H1 (cell line): ENCODE data around the gene ATPAF1. TPM values are rescaled to one million over a fixed set of nuclear protein-coding genes. Genes with fewer than 3 reads are reported as not detected.
A peak's percentile ranks its signal among the peaks of the same experiment; 100 is the strongest.

ENCODE experiments used
- CTCF ChIA-PET: fragments of 300-600 bp; sonication (Branson Sonifier 250); formaldehyde crosslinking; loops from one replicate; lab custom pipeline; 2021; ENCODE audit not compliant: partially characterized antibody; lab: Charles Lee
- POLR2A ChIA-PET: fragments of 300-600 bp; sonication (Branson Sonifier 250); formaldehyde crosslinking; loops from one replicate; lab custom pipeline; 2021; ENCODE audit warnings: inconsistent platforms; ENCODE audit not compliant: partially characterized antibody; lab: Charles Lee
- DNase-seq, 2 experiments: peaks; one replicate each; pipeline versions ENCODE4 v3.0.0 to v3.0.0-alpha.2; 2010 to 2022; ENCODE audit warnings: low spot score in 2 of 2, low read depth in 1 of 2, mixed read lengths in 1 of 2
- FAIRE-seq: peaks from 2 replicates; lab custom pipeline; 2011; peaks lifted over from hg19 to GRCh38; lab: Jason Lieb, UNC
- H2AFZ ChIP-seq: 2 replicates; pipeline ENCODE4 v1.8.1; 2012; ENCODE audit warnings: low read length, inconsistent platforms
- H2AK5ac ChIP-seq: 2 replicates; pipeline ENCODE4 v1.6.1; 2013; ENCODE audit warnings: low read depth, low read length
- H2BK120ac ChIP-seq: replicated peaks from 2 replicates; pipeline ENCODE3; 2013; ENCODE audit warnings: low read depth, low read length, inconsistent platforms
- H2BK12ac ChIP-seq: 2 replicates; pipeline ENCODE4 v1.6.1; 2013; ENCODE audit warnings: low read depth, low read length
- H2BK15ac ChIP-seq: 2 replicates; pipeline ENCODE4 v1.6.1; 2013; ENCODE audit warnings: low read length
- H2BK20ac ChIP-seq: 2 replicates; pipeline ENCODE4 v1.6.1; 2013; ENCODE audit warnings: low read length
- H2BK5ac ChIP-seq: 2 replicates; pipeline ENCODE4 v1.6.1; 2013; ENCODE audit warnings: low read depth, low read length
- H3K14ac ChIP-seq: 2 replicates; pipeline ENCODE4 v1.6.1; 2013; ENCODE audit warnings: inconsistent platforms; ENCODE audit not compliant: insufficient read length
- H3K18ac ChIP-seq: 2 replicates; pipeline ENCODE4 v1.6.1; 2013; ENCODE audit warnings: low read length; ENCODE audit errors: extremely low read depth
- H3K23ac ChIP-seq: 2 replicates; pipeline ENCODE4 v1.6.1; 2013; ENCODE audit warnings: inconsistent platforms; ENCODE audit not compliant: insufficient read length
- H3K23me2 ChIP-seq: 2 replicates; pipeline ENCODE4 v1.6.1; 2013; ENCODE audit warnings: low read depth, low read length
- H3K27ac ChIP-seq: 2 replicates; pipeline ENCODE4 v1.6.1; 2011; ENCODE audit warnings: low read depth, low read length, inconsistent platforms
- H3K27me3 ChIP-seq, 4 experiments: replicated peaks in 1 of 4; 1 replicate in 1 of 4; 2 replicates in 3 of 4; pipeline versions ENCODE4 v1.6.1 to v1.8.1; 2011 to 2013; ENCODE audit warnings: low read length in 3 of 4, mild to moderate bottlenecking in 3 of 4, inconsistent platforms in 2 of 4, mixed read lengths in 2 of 4, moderate library complexity in 1 of 4; ENCODE audit not compliant: control insufficient read depth in 3 of 4, insufficient read depth in 3 of 4; ENCODE audit errors: extremely low read depth in 1 of 4
- H3K36me3 ChIP-seq, 4 experiments: 2 replicates each; pipeline versions ENCODE4 v1.6.1 to v1.8.1; 2011 to 2013; ENCODE audit warnings: mild to moderate bottlenecking in 4 of 4, low read length in 3 of 4, moderate library complexity in 2 of 4, control low read depth in 1 of 4, inconsistent platforms in 1 of 4; ENCODE audit not compliant: insufficient read depth in 4 of 4, control insufficient read depth in 2 of 4
- H3K4ac ChIP-seq: replicated peaks from 2 replicates; pipeline ENCODE3; 2013; ENCODE audit warnings: low read length, low read depth, mixed read lengths, inconsistent platforms; ENCODE audit not compliant: insufficient read length
- H3K4me1 ChIP-seq, 4 experiments: replicated peaks in 1 of 4; 1 replicate in 1 of 4; 2 replicates in 3 of 4; pipeline versions ENCODE4 v1.6.1 to v1.8.1; 2011 to 2013; ENCODE audit warnings: low read length in 3 of 4, inconsistent platforms in 2 of 4, mixed read lengths in 1 of 4; ENCODE audit not compliant: insufficient read depth in 4 of 4, control insufficient read depth in 3 of 4
- H3K4me2 ChIP-seq, 2 experiments: 2 replicates each; pipeline versions ENCODE4 v1.6.1 to v1.8.1; 2011 to 2013; ENCODE audit warnings: low read depth in 2 of 2, low read length in 2 of 2, control low read depth in 1 of 2, inconsistent platforms in 1 of 2, mild to moderate bottlenecking in 1 of 2; ENCODE audit not compliant: insufficient read depth in 1 of 2
- H3K4me3 ChIP-seq, 4 experiments: fragments of 200-600, 300-600 bp in 1 of 4; sonication (generic), shearing (Covaris generic), sonication (Bioruptor Twin) in 1 of 4; 2 replicates each; pipeline versions ENCODE4 v1.5.1 to v1.8.1; 2011 to 2016; ENCODE audit warnings: low read length in 4 of 4, low read depth in 3 of 4, control low read depth in 2 of 4, inconsistent platforms in 2 of 4, mild to moderate bottlenecking in 2 of 4, mixed read lengths in 1 of 4, moderate library complexity in 1 of 4; ENCODE audit not compliant: insufficient read depth in 2 of 4; ENCODE audit errors: extremely low read depth in 1 of 4
- H3K56ac ChIP-seq: replicated peaks from 2 replicates; pipeline ENCODE3; 2013; ENCODE audit warnings: low read depth, mild to moderate bottlenecking, mixed read lengths, low read length, inconsistent platforms; ENCODE audit not compliant: insufficient read length
- H3K79me1 ChIP-seq: 2 replicates; pipeline ENCODE4 v1.6.1; 2013; ENCODE audit warnings: low read depth, low read length, control low read depth
- H3K79me2 ChIP-seq, 2 experiments: 2 replicates each; pipeline versions ENCODE4 v1.6.1 to v1.8.1; 2012 to 2013; ENCODE audit warnings: low read length in 2 of 2, mild to moderate bottlenecking in 2 of 2, inconsistent platforms in 1 of 2; ENCODE audit not compliant: insufficient read depth in 2 of 2, control insufficient read depth in 1 of 2
- H3K9ac ChIP-seq, 4 experiments: replicated peaks in 1 of 4; 1 replicate in 1 of 4; 2 replicates in 3 of 4; pipeline versions ENCODE4 v1.6.1 to v1.8.1; 2011 to 2013; ENCODE audit warnings: low read depth in 3 of 4, low read length in 3 of 4, control low read depth in 2 of 4, mild to moderate bottlenecking in 2 of 4, moderate library complexity in 2 of 4, inconsistent platforms in 1 of 4; ENCODE audit errors: extremely low read depth in 1 of 4
- H3K9me3 ChIP-seq, 2 experiments: 2 replicates each; pipeline versions ENCODE4 v1.6.1 to v1.8.1; 2012 to 2013; ENCODE audit warnings: mild to moderate bottlenecking in 2 of 2, moderate library complexity in 2 of 2, control low read depth in 1 of 2, inconsistent platforms in 1 of 2, low read depth in 1 of 2, low read length in 1 of 2, mixed read lengths in 1 of 2; ENCODE audit not compliant: insufficient read depth in 2 of 2
- H4K20me1 ChIP-seq, 2 experiments: replicated peaks in 1 of 2; 2 replicates each; pipeline versions ENCODE3 to v1.8.1; 2011 to 2013; ENCODE audit warnings: inconsistent platforms in 2 of 2, low read length in 2 of 2, mild to moderate bottlenecking in 1 of 2; ENCODE audit not compliant: insufficient read depth in 2 of 2, control insufficient read depth in 1 of 2
- H4K5ac ChIP-seq: 2 replicates; pipeline ENCODE4 v1.6.1; 2013; ENCODE audit warnings: low read length, low read depth, mixed read lengths, inconsistent platforms; ENCODE audit not compliant: insufficient read length
- H4K8ac ChIP-seq: 2 replicates; pipeline ENCODE4 v1.8.0; 2013; ENCODE audit warnings: mild to moderate bottlenecking, moderate library complexity, low read length, inconsistent platforms; ENCODE audit not compliant: insufficient read depth; ENCODE audit errors: extremely low read depth
- H4K91ac ChIP-seq: replicated peaks from 2 replicates; pipeline ENCODE3; 2013; ENCODE audit warnings: low read length, mixed read lengths, inconsistent platforms; ENCODE audit not compliant: insufficient read length
- MAX ChIP-seq: IDR thresholded peaks from 2 replicates; pipeline ENCODE4 v1.6.1; 2012; ENCODE audit warnings: inconsistent platforms
- NRF1 ChIP-seq: IDR thresholded peaks from 2 replicates; pipeline ENCODE4 v1.6.1; 2011; ENCODE audit warnings: mild to moderate bottlenecking, low read depth, low read length, improper control_type of control experiment
- TBP ChIP-seq: IDR thresholded peaks from 2 replicates; pipeline ENCODE4 v1.6.1; 2011; ENCODE audit warnings: low read depth, low read length, improper control_type of control experiment
- WGBS, 2 experiments: shearing (Covaris generic) in 1 of 2; methylation state at CpG; one replicate each; pipeline versions ENCODE4 v1.1.6 to v1.1.7; 2013 to 2015; ENCODE audit warnings: low lambda C conversion rate in 2 of 2, mixed read lengths in 2 of 2, inconsistent platforms in 1 of 2, low coverage in 1 of 2, missing lambda C conversion rate in 1 of 2; ENCODE audit not compliant: insufficient replicate concordance in 2 of 2, insufficient coverage in 1 of 2, insufficient read length in 1 of 2; ENCODE audit errors: extremely low coverage in 1 of 2, missing lambda C conversion rate in 1 of 2; 5-methylcytosine and 5-hydroxymethylcytosine counted together
- polyA plus RNA-seq, 7 experiments: library from polyadenylated mRNA; depleted of rRNA in 3 of 7; stranded (reverse) in 5 of 7; unstranded in 2 of 7; fragments of >200 nt in 5 of 7; fragments of 200-250 nt in 2 of 7; gene quantifications; 1 replicate in 5 of 7; 2 replicates in 1 of 7; 4 replicates in 1 of 7; pipeline versions ENCODE4 v1.2.1 to v1.2.3, GENCODE V29; 2011 to 2013; ENCODE audit warnings: missing spikeins in 2 of 7, mixed read lengths in 2 of 7
- total RNA-seq: library from RNA; stranded (reverse); fragmentation: NEBNext Ultra II Directional; extraction: Animal tissue kit (Norgen Biotek cat#: 25700); gene quantifications from 2 replicates; pipeline ENCODE4 v1.2.1, GENCODE V29; 2021

ATPAF1 gene
- total and polyA plus RNA-seq, 2 of the 8 experiments (the other 6 are each of a cell fraction or from before 2014, with no cell fraction given): 46.7 to 55.9 TPM

GRCh38 chr1:46623743-46624644, 44.2 kb downstream of the ATPAF1 start:
- Histone ChIP-seq H4K20me1 (no peaks in the 10 kb centered on the region), H2BK15ac (no peak overlapping the region), H3K4ac (no peak overlapping the region), H3K79me1 (no peaks in the 10 kb centered on the region), H2AK5ac (no peak overlapping the region), H3K4me1 (no peaks in the 10 kb centered on the region; a peak in 3 of 7 replicates), H4K5ac (no peak overlapping the region), H3K79me2 (no peaks in the 10 kb centered on the region), H3K27me3 (no peaks in the 10 kb centered on the region), H2AFZ (0 out of 2 replicates have a peak overlapping the region, but pooled peaks have one; percentile 17), H3K23ac (no peak overlapping the region), H3K9ac (no peak overlapping the region), H3K4me3 (no peak overlapping the region), H3K27ac (no peak overlapping the region), H3K36me3 (no peaks in the 10 kb centered on the region), H4K8ac (no peak overlapping the region), H3K56ac (no peak overlapping the region), H2BK12ac (no peak overlapping the region), H3K4me2 (no peak overlapping the region), H3K23me2 (0 out of 2 replicates have a peak, but pooled peaks cover 2% of the 10 kb centered on the region), H2BK20ac (no peak overlapping the region), H4K91ac (no peak overlapping the region), H2BK5ac (no peak overlapping the region), H2BK120ac (no peak overlapping the region), H3K14ac (no peak overlapping the region), H3K9me3 (no peaks in the 10 kb centered on the region), H3K18ac (no peak overlapping the region)
- DNase-seq: no peak
- ChIA-PET CTCF (interaction anchor here (0.7 to 14.2 kb wide), 26 partner anchors 9 to 191 kb away, joined by 3 to 126 read pairs (median 4); partner anchors contain the start of genes ATPAF1, EFCAB14 and MKNK1), POLR2A (interaction anchor here (0.8 to 3.0 kb wide), 7 partner anchors 7 to 54 kb away, joined by 3 to 13 read pairs (median 5); partner anchors contain the start of gene ATPAF1)
- WGBS, 2 experiments: 86% methylated on average over 4 of the region's 4 CpGs; no CpG with 5 or more reads in 1 of the 2 experiments
- TF ChIP-seq TBP (no peak), NRF1 (no peak), MAX (no peak)
- no peak for FAIRE-seq
